Astrocyte of the spinal cord (primary cell): Measurements from ENCODE around the gene MTARC2.

ENCODE experiments used
- DNase-seq: peaks from one replicate; pipeline ENCODE4 v3.0.0; 2011; ENCODE audit warnings: low read depth, low spot score
- H3K4me3 ChIP-seq: 2 replicates; pipeline ENCODE4 v1.5.1; 2011; ENCODE audit warnings: low read depth, mild to moderate bottlenecking, low read length, moderate library complexity
- in situ Hi-C: cut with HindIII; loops from 2 replicates; pipeline ENCODE4 v1.10.0; 2017; ENCODE audit warnings: low sequenced_read_pairs
- TF ChIP-seq, protein P1 (sequence below): IDR thresholded peaks from 2 replicates; pipeline ENCODE4 v1.5.1; 2012; ENCODE audit warnings: low read depth, mild to moderate bottlenecking, low read length, inconsistent platforms

The MTARC2 gene

DNA sequence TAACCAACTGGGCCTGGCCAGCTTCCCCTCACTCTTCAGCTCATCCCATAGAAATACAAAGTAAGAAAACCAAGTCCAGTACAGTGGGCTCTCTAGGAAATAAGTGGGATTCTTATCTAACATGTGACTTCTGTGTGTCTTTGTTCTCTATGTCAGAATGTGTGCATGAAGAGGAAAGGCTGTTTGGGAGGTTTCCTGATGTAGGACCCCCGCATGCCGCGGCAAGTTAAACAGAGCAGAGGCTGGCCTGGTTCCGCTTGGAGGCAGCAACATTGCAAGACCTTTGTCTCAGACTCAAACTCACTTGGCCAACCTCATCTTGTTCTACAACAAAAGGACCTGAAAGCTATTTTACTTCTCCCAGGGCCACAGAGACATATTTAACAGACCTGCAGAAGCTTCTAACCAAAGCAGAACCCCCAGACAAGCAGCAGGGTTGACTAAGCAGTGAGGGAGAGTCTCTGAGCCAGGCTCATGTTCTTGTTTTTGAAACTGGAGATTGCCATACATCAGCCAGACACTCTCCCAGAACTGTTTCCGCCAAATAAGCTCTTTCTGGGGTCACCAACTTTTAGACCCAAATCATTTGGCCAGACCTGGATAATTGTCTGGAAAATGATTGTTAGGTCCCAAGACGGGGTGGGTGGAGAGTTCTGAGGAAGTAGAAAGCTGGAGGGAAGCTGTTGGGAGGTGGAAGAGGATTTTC, 6.2 kb downstream of the MTARC2 start:
- TF ChIP-seq, protein P1, sequence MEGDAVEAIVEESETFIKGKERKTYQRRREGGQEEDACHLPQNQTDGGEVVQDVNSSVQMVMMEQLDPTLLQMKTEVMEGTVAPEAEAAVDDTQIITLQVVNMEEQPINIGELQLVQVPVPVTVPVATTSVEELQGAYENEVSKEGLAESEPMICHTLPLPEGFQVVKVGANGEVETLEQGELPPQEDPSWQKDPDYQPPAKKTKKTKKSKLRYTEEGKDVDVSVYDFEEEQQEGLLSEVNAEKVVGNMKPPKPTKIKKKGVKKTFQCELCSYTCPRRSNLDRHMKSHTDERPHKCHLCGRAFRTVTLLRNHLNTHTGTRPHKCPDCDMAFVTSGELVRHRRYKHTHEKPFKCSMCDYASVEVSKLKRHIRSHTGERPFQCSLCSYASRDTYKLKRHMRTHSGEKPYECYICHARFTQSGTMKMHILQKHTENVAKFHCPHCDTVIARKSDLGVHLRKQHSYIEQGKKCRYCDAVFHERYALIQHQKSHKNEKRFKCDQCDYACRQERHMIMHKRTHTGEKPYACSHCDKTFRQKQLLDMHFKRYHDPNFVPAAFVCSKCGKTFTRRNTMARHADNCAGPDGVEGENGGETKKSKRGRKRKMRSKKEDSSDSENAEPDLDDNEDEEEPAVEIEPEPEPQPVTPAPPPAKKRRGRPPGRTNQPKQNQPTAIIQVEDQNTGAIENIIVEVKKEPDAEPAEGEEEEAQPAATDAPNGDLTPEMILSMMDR = no peak
- in situ Hi-C loops = no loop called here
- no peak overlapping the region for H3K4me3 ChIP-seq
- no peak for DNase-seq

DNA sequence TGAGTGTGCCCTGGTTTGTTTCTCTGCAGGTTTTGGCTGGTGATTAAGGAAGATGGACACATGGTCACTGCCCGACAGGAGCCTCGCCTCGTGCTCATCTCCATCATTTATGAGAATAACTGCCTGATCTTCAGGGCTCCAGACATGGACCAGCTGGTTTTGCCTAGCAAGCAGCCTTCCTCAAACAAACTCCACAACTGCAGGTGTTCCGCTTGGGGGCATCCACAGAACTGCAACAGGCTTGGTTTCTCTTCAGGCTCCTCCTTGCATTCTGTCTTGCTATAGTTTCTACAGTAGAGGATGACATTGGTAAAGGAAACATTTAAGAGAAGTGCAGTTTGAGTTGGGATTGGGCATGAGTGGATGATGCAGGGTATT, 6.8 kb downstream of the MTARC2 start:
- TF ChIP-seq, protein P1 = no peak
- no peak overlapping the region for H3K4me3 ChIP-seq
- DNase-seq = no peak
- in situ Hi-C loops = no loop called here

DNA sequence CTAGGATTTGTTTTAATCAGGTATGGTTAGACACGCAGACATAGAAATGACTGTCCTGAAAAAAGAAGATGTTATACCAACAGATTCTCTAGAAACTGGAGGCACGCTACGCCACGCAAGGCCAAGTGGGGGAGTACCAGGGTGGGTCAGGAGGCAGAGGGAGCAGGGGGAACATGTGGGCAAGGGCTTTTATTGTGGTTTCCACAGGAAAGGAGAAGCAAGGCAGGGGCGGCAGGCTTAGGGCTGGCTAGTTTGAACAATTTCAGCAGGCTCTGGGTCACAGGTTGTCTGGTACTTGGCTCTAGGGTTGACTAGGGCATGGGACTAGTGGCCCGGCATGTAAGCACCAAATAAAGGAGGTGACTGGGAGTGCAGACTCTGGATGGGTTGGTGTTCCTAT, 7.2 kb downstream of the MTARC2 start:
- DNase-seq = no peak
- no peak overlapping the region for H3K4me3 ChIP-seq
- TF ChIP-seq, protein P1 = no peak
- in situ Hi-C loops = no loop called here

DNA sequence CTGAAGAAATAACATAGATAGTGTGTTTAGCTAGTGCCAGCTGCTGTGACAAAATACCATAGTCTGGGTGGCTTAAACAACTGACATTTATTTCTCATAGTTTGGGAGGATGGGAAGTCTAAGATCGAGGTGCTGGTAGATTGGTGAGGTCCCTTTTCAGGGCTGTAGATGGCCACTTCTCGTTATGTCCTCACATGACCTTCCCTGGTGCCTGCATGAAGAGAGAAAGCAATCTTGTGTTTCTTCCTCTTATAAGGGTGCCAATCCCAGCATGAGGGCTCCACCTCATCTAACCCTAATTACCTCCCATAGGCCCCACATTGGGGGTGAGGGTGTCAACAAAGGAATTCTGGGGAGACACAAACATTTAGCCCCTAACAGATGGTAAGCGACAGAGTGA, 9.3 kb downstream of the MTARC2 start:
- TF ChIP-seq, protein P1 = no peak
- in situ Hi-C loops = no loop called here
- no peak overlapping the region for H3K4me3 ChIP-seq
- no peak for DNase-seq

DNA sequence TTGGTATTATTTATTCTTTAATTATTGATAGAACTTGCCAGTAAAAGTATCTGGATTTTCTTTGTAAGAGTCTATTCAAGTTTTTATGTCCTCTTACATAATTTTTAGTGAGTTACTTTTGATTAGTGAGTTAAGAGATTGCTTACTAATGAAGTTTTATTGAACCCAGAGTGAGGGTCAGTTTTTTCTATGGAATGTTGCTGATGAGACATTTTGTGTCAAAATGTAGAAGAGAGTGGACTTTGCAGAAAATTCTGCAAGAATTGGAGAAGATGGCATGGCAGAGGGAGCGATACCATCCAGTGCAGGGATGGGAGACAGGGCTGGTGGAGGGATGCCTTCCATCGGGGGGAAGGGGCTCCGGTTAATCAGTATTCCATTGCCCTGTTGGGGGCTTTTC, 11.0 kb downstream of the MTARC2 start:
- no peak for DNase-seq
- in situ Hi-C loops = no loop called here
- H3K4me3 ChIP-seq = no peak overlapping the region
- TF ChIP-seq, protein P1 = no peak

DNA sequence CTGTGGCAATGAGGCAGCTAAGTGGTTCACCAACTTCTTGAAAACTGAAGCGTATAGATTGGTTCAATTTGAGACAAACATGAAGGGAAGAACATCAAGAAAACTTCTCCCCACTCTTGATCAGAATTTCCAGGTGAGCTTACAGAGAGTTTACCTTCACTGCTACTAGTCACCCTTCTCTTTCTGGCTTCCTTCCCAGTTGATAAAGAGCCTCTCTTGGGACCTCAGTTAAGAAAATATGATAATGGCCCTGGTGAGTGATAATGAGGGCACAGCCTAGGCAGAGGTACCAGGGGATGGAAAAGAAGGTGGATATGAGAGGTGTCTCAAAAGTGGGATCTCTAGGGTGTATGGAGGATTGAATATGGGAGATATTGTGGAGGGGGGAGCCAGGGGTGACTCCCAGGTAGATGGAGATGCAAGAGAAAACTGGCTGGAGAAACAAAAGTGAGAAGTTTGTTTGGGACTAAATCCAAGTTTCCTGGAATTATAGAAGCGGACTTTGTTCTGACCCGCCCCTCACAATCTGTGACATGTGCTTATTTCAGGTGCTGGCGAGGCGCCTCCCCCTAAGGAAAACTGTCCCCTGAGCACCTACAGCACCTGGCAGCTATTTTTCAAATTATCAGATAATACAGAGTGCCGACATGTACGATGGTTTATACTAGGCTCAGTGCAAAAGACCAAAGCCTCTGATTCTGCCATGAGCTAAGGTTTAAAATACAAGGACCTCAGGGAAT, 13.7 kb downstream of the MTARC2 start:
- TF ChIP-seq, protein P1 = no peak
- in situ Hi-C loops = no loop called here
- DNase-seq = no peak

More for the DNA sequence above, 13.7 kb downstream of the MTARC2 start:
- H3K4me3 ChIP-seq = no peak overlapping the region
